Panc1 (cell line): ENCODE results near the gene MAPKAPK3. TPM values are rescaled to one million over a fixed set of nuclear protein-coding genes. Genes with fewer than 3 reads are reported as not detected.

Source experiments
- ATAC-seq: fragments of 200-7000 bp; cut with Tn5 transposase; 2 replicates; pipeline ENCODE4 v1.9.1; 2020; ENCODE audit warnings: mild to moderate bottlenecking, moderate library complexity
- BruUV-seq: library from RNA; stranded (reverse); fragments of 400-500 nt; replicated peaks from 2 replicates; lab custom pipeline; 2021; lab: Mats Ljungman, UMichigan
- CTCF ChIA-PET: fragments of 300-600 bp; sonication (Branson Sonifier 250); formaldehyde crosslinking; loops from one replicate; lab custom pipeline; 2022; ENCODE audit warnings: antibody characterized with exemption; lab: Charles Lee
- POLR2A ChIA-PET: fragments of 300-600 bp; sonication (Branson Sonifier 250); formaldehyde crosslinking; loops from one replicate; lab custom pipeline; 2022; ENCODE audit warnings: antibody characterized with exemption; lab: Charles Lee
- DNase-seq: peaks from one replicate; pipeline ENCODE4 v3.0.0-alpha.2; 2010; ENCODE audit warnings: low read depth, low spot score
- H3K27ac ChIP-seq: 2 replicates; pipeline ENCODE4 v1.5.1; 2011; ENCODE audit warnings: mild to moderate bottlenecking, low read length, inconsistent platforms
- H3K27me3 ChIP-seq: fragments of 200-500 bp; sonication (Bioruptor generic); 2 replicates; pipeline ENCODE4 v1.6.0; 2014; ENCODE audit warnings: low read length, inconsistent platforms; ENCODE audit not compliant: control insufficient read depth, insufficient read depth
- H3K36me3 ChIP-seq: fragments of 200-500 bp; sonication (Bioruptor generic); 2 replicates; pipeline ENCODE4 v1.5.1; 2014; ENCODE audit warnings: inconsistent platforms, mild to moderate bottlenecking, low read length, moderate library complexity; ENCODE audit not compliant: control insufficient read depth, insufficient read depth
- H3K4me1 ChIP-seq: 2 replicates; pipeline ENCODE4 v1.5.1; 2011; ENCODE audit warnings: inconsistent platforms, mild to moderate bottlenecking, low read length, moderate library complexity; ENCODE audit not compliant: control insufficient read depth, insufficient read depth
- H3K4me3 ChIP-seq, 2 experiments: 2 replicates each; pipeline ENCODE4 v1.5.1; 2011 to 2012; ENCODE audit warnings: low read depth in 2 of 2, low read length in 2 of 2, mild to moderate bottlenecking in 2 of 2, inconsistent platforms in 1 of 2, moderate library complexity in 1 of 2
- H3K9me3 ChIP-seq: fragments of 200-500 bp; sonication (Bioruptor generic); 2 replicates; pipeline ENCODE4 v1.5.1; 2014; ENCODE audit warnings: low read depth, mild to moderate bottlenecking, inconsistent platforms, low read length, moderate library complexity; ENCODE audit not compliant: control insufficient read depth, insufficient read depth
- CTCF ChIP-seq: fragments of 450-650 bp; IDR thresholded peaks from 2 replicates; pipeline ENCODE4 v1.5.1; 2017; ENCODE audit warnings: mild to moderate bottlenecking
- POLR2AphosphoS5 ChIP-seq: IDR thresholded peaks from 2 replicates; pipeline ENCODE4 v1.6.1; 2012; ENCODE audit warnings: mild to moderate bottlenecking, low read depth, low read length, moderate library complexity
- REST ChIP-seq, 2 experiments: IDR thresholded peaks; 2 replicates each; pipeline ENCODE4 v1.6.1; 2011 to 2012; ENCODE audit warnings: low read depth in 2 of 2, control low read depth in 1 of 2, low read length in 1 of 2, mild to moderate bottlenecking in 1 of 2, moderate library complexity in 1 of 2; ENCODE audit not compliant: insufficient read depth in 1 of 2
- SIN3A ChIP-seq: IDR thresholded peaks from 2 replicates; pipeline ENCODE4 v1.6.1; 2012; ENCODE audit warnings: low read depth, mild to moderate bottlenecking, low read length, moderate library complexity, borderline replicate concordance; ENCODE audit not compliant: insufficient read depth
- TCF7L2 ChIP-seq: IDR thresholded peaks from 2 replicates; pipeline ENCODE4 v1.6.1; 2011; ENCODE audit warnings: mild to moderate bottlenecking, low read depth, low read length, inconsistent platforms
- in situ Hi-C: cut with HindIII; loops from 2 replicates; pipeline ENCODE4 v1.10.0; 2016; ENCODE audit warnings: low sequenced_read_pairs, low pct_unique_long_range_greater_than_20kb
- intact Hi-C: fragments of 100-400 bp; cut with micrococcal nuclease; formaldehyde crosslinking; loops from one replicate; pipeline ENCODE4 v1.10.0; 2022; ENCODE audit not compliant: unreplicated experiment
- total RNA-seq: library from RNA; stranded (reverse); gene quantifications from one replicate; pipeline ENCODE4 v1.2.1, GENCODE V29; 2021; ENCODE audit not compliant: unreplicated experiment

MAPKAPK3 gene
- total RNA-seq, 1 experiment from 2014 or later, result 14.8 TPM

- Histone ChIP-seq H3K9me3 (no peaks in the 10 kb centered on the region), H3K27me3 (no peaks in the 10 kb centered on the region), H3K4me1 (no peaks in the 10 kb centered on the region), H3K4me3 (no peak overlapping the region), H3K36me3 (no peaks in the 10 kb centered on the region), H3K27ac (no peak overlapping the region)
- POLR2A ChIA-PET, result interaction anchor here (0.6 kb wide), 1 partner anchor 994 kb away, joined by 5 read pairs; no protein-coding TSS in a partner anchor
- BruUV-seq, result no TSS peak
- TF ChIP-seq SIN3A (no peak), CTCF (no peak), TCF7L2 (no peak)
- intact Hi-C loops, result no loop called here
- CTCF ChIA-PET, result interaction anchor here (0.5 kb wide), 1 partner anchor 328 kb away, joined by 4 read pairs; no protein-coding TSS in a partner anchor
- DNase-seq (no peak), ATAC-seq (no peak)
- in situ Hi-C loops, result no loop called here
Measured at GRCh38 chr3:50587806-50588758, 28.9 kb upstream of the MAPKAPK3 start.

- no peak overlapping the region for H3K4me3 ChIP-seq
- in situ Hi-C loops, result no loop called here
- ATAC-seq (no peak), DNase-seq (no peak)
- POLR2A ChIA-PET, result no interaction called here
- TF ChIP-seq CTCF (no peak), REST (IDR thresholded peaks at IDR 0.05; ENCODE audit: insufficient read depth in 1 of 2, low read depth in 2 of 2, low read length in 1 of 2) (no peak), POLR2AphosphoS5 (no peak), SIN3A (no peak), TCF7L2 (no peak)
- CTCF ChIA-PET, result no interaction called here
- no peaks in the 10 kb centered on the region for H3K4me1 ChIP-seq
- no peaks in the 10 kb centered on the region for H3K36me3 ChIP-seq
- H3K9me3 ChIP-seq, result no peaks in the 10 kb centered on the region
- intact Hi-C loops, result no loop called here
- no peak overlapping the region for H3K27ac ChIP-seq
- no TSS peak for BruUV-seq
- no peaks in the 10 kb centered on the region for H3K27me3 ChIP-seq
Measured at GRCh38 chr3:50588759-50589433, 28.1 kb upstream of the MAPKAPK3 start.
